ENCODE data around the gene TRAF3.

GRCh38 chr14:102930138-102930752 lies 153.0 kb downstream of the TRAF3 start:
- no peak for TF ChIP-seq RARB (CRISPR knock-in tag; IDR thresholded peaks at IDR 0.05)
- TF ChIP-seq ZC3H10 (CRISPR knock-in tag; IDR thresholded peaks at IDR 0.05): no peak
- no peak for TF ChIP-seq ISL1 (CRISPR knock-in tag; IDR thresholded peaks at IDR 0.05)
- no peak for TF ChIP-seq PATZ1 (CRISPR knock-in tag; IDR thresholded peaks at IDR 0.05; ENCODE audit: borderline replicate concordance)
- TF ChIP-seq ZNF70 (CRISPR knock-in tag; IDR thresholded peaks at IDR 0.05): no peak
- no peak for TF ChIP-seq ZNF565 (CRISPR knock-in tag; conservative IDR thresholded peaks at IDR 0.05; ENCODE audit: low read depth)
- no peak for TF ChIP-seq ZFP30 (CRISPR knock-in tag; IDR thresholded peaks at IDR 0.05)
- TF ChIP-seq ARNTL (CRISPR knock-in tag; IDR thresholded peaks at IDR 0.05; ENCODE audit: borderline replicate concordance, low read depth): no peak
- no peak for TF ChIP-seq ZNF8 (CRISPR knock-in tag; IDR thresholded peaks at IDR 0.05)
- no peak for TF ChIP-seq TOX (CRISPR knock-in tag; IDR thresholded peaks at IDR 0.05; ENCODE audit: borderline replicate concordance)

Data from SK-N-SH treated with all-trans-retinoic acid at 6 μM for 48 hours (cell line).